B cell (primary cell): Measurements from ENCODE around the gene CDHR3.

Experiments used
- CTCF ChIP-seq: fragments of 200-600 bp; IDR thresholded peaks from one replicate; pipeline ENCODE4 v1.8.0; 2022; ENCODE audit warnings: antibody characterized with exemption, mild to moderate bottlenecking
- EZH2 ChIP-seq: IDR thresholded peaks from 2 replicates; pipeline ENCODE4 v1.6.1; 2012; ENCODE audit warnings: borderline replicate concordance, low read depth, mild to moderate bottlenecking, moderate library complexity, low read length; ENCODE audit not compliant: insufficient read depth, poor library complexity, severe bottlenecking

GRCh38 chr7:106045139-106045538 lies 82.1 kb downstream of the CDHR3 start:
- TF ChIP-seq CTCF: no peak
- TF ChIP-seq EZH2: no peak
